Measurements from ENCODE around the gene VWF.

The VWF gene

DNA sequence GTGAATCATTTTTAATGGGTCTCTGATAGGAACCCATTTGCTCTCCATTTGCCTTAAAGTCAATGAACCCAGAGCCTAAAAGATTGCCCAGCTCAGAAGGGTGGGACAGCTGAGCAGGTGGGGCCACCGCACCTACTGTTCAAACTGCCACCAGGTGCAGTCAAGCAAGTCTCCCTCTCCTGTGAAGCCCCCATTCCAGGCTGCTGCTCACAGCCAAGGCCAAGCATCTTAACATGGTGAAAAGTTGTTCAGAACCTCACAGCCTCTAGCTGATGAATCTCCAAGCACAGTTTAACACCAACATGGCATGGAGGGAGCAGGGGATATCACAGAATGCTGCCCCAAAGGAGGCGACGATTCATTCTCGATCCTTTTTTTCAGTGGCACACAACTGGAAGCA lies 209.0 kb downstream of the VWF start:
- Histone ChIP-seq H3K27me3 (ENCODE audit: insufficient read depth, insufficient read length) (no peaks in the 10 kb centered on the region), H3K36me3 (ENCODE audit: insufficient read depth, insufficient read length, low read length) (no peaks in the 10 kb centered on the region), H3K4me3 (ENCODE audit: insufficient read length, low read depth) (no peak overlapping the region), H3K4me1 (ENCODE audit: insufficient read depth, insufficient read length) (peaks cover 6% of the 10 kb centered on the region), H3K9me3 (ENCODE audit: insufficient read depth, low read length) (no peaks in the 10 kb centered on the region), H3K9ac (ENCODE audit: insufficient read length, low read depth) (no peak overlapping the region)
- DNase-seq (ENCODE audit: low read depth, low spot score) = no peak
- TF ChIP-seq YY1 (IDR thresholded peaks at IDR 0.05; ENCODE audit: insufficient read depth, insufficient read length) = no peak
- TF ChIP-seq ZNF274 (IDR thresholded peaks at IDR 0.05; ENCODE audit: low read depth, low read length) = no peak
- TF ChIP-seq SUZ12 (IDR thresholded peaks at IDR 0.05; ENCODE audit: extremely low read depth, insufficient read depth, insufficient read length) = no peak

GRCh38 chr12:5914387-5915149 lies 209.9 kb downstream of the VWF start:
- no peak for TF ChIP-seq ZNF274 (IDR thresholded peaks at IDR 0.05; ENCODE audit: low read depth, low read length)
- no peak for TF ChIP-seq SUZ12 (IDR thresholded peaks at IDR 0.05; ENCODE audit: extremely low read depth, insufficient read depth, insufficient read length)
- no peak for TF ChIP-seq YY1 (IDR thresholded peaks at IDR 0.05; ENCODE audit: insufficient read depth, insufficient read length)
- Histone ChIP-seq H3K9ac (ENCODE audit: insufficient read length, low read depth) (no peak overlapping the region), H3K4me1 (ENCODE audit: insufficient read depth, insufficient read length) (peaks cover 6% of the 10 kb centered on the region), H3K36me3 (ENCODE audit: insufficient read depth, insufficient read length, low read length) (no peaks in the 10 kb centered on the region), H3K4me3 (ENCODE audit: insufficient read length, low read depth) (no peak overlapping the region), H3K27me3 (ENCODE audit: insufficient read depth, insufficient read length) (no peaks in the 10 kb centered on the region), H3K9me3 (ENCODE audit: insufficient read depth, low read length) (no peaks in the 10 kb centered on the region)
- no peak for DNase-seq (ENCODE audit: low read depth, low spot score)

DNA sequence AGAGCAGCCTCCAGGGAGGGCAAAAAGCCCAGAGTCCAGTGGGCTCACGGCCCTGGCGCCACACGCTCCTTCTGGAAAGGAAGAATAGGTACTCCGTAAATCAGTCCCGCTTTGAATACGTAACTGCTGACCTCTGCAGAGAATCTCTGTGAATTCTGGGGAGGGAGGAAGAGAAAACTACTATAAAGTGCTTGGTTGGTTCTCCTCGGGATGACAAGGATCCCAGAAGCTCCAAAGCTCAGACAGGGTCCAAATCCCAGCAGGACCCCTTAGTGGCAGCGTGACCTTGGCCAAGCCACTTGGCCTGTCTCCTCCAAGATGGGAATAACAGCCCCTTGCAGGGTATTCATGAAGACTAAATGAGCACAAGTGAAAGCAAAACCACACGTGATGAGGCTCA lies 211.1 kb downstream of the VWF start:
- Histone ChIP-seq H3K27me3 (ENCODE audit: insufficient read depth, insufficient read length) (no peaks in the 10 kb centered on the region), H3K4me3 (ENCODE audit: insufficient read length, low read depth) (no peak overlapping the region), H3K36me3 (ENCODE audit: insufficient read depth, insufficient read length, low read length) (no peaks in the 10 kb centered on the region), H3K9me3 (ENCODE audit: insufficient read depth, low read length) (no peaks in the 10 kb centered on the region), H3K9ac (ENCODE audit: insufficient read length, low read depth) (no peak overlapping the region), H3K4me1 (ENCODE audit: insufficient read depth, insufficient read length) (peaks cover 6% of the 10 kb centered on the region)
- DNase-seq (ENCODE audit: low read depth, low spot score) = no peak
- no peak for TF ChIP-seq SUZ12 (IDR thresholded peaks at IDR 0.05; ENCODE audit: extremely low read depth, insufficient read depth, insufficient read length)

- H3K9me3 ChIP-seq (ENCODE audit: insufficient read depth, low read length) = no peaks in the 10 kb centered on the region
- H3K36me3 ChIP-seq (ENCODE audit: insufficient read depth, insufficient read length, low read length) = no peaks in the 10 kb centered on the region
- TF ChIP-seq SUZ12 (IDR thresholded peaks at IDR 0.05; ENCODE audit: extremely low read depth, insufficient read depth, insufficient read length) (no peak), ZNF274 (IDR thresholded peaks at IDR 0.05; ENCODE audit: low read depth, low read length) (no peak), YY1 (IDR thresholded peaks at IDR 0.05; ENCODE audit: insufficient read depth, insufficient read length) (no peak)
- no peak overlapping the region for H3K4me3 ChIP-seq (ENCODE audit: insufficient read length, low read depth)
- H3K27me3 ChIP-seq (ENCODE audit: insufficient read depth, insufficient read length) = no peaks in the 10 kb centered on the region
- no peak overlapping the region for H3K9ac ChIP-seq (ENCODE audit: insufficient read length, low read depth)
- peaks cover 9% of the 10 kb centered on the region for H3K4me1 ChIP-seq (ENCODE audit: insufficient read depth, insufficient read length)
- peak; percentile 77 for DNase-seq (ENCODE audit: low read depth, low spot score)
Observed at GRCh38 chr12:5912437-5913334, 211.8 kb downstream of the VWF start.

- Histone ChIP-seq H3K27me3 (ENCODE audit: insufficient read depth, insufficient read length) (no peaks in the 10 kb centered on the region), H3K9me3 (ENCODE audit: insufficient read depth, low read length) (no peaks in the 10 kb centered on the region)
Observed at GRCh38 chr12:5912011-5912410, 212.5 kb downstream of the VWF start.

GRCh38 chr12:5910790-5911548 lies 213.5 kb downstream of the VWF start:
- Histone ChIP-seq H3K9me3 (ENCODE audit: insufficient read depth, low read length) (no peaks in the 10 kb centered on the region), H3K4me3 (ENCODE audit: insufficient read length, low read depth) (no peak overlapping the region), H3K9ac (ENCODE audit: insufficient read length, low read depth) (no peak overlapping the region), H3K36me3 (ENCODE audit: insufficient read depth, insufficient read length, low read length) (no peaks in the 10 kb centered on the region), H3K4me1 (ENCODE audit: insufficient read depth, insufficient read length) (peaks cover 6% of the 10 kb centered on the region), H3K27me3 (ENCODE audit: insufficient read depth, insufficient read length) (no peaks in the 10 kb centered on the region)
- no peak for TF ChIP-seq YY1 (IDR thresholded peaks at IDR 0.05; ENCODE audit: insufficient read depth, insufficient read length)
- no peak for TF ChIP-seq ZNF274 (IDR thresholded peaks at IDR 0.05; ENCODE audit: low read depth, low read length)
- TF ChIP-seq SUZ12 (IDR thresholded peaks at IDR 0.05; ENCODE audit: extremely low read depth, insufficient read depth, insufficient read length) = no peak
- no peak for DNase-seq (ENCODE audit: low read depth, low spot score)

More at GRCh38 chr12:5912011-5912410, 212.5 kb downstream of the VWF start:
- DNase-seq (ENCODE audit: low read depth, low spot score) = no peak
- Histone ChIP-seq H3K36me3 (ENCODE audit: insufficient read depth, insufficient read length, low read length) (no peaks in the 10 kb centered on the region), H3K9ac (ENCODE audit: insufficient read length, low read depth) (no peak overlapping the region), H3K4me3 (ENCODE audit: insufficient read length, low read depth) (no peak overlapping the region), H3K4me1 (ENCODE audit: insufficient read depth, insufficient read length) (peaks cover 9% of the 10 kb centered on the region)
- TF ChIP-seq SUZ12 (IDR thresholded peaks at IDR 0.05; ENCODE audit: extremely low read depth, insufficient read depth, insufficient read length) (no peak), ZNF274 (IDR thresholded peaks at IDR 0.05; ENCODE audit: low read depth, low read length) (no peak), YY1 (IDR thresholded peaks at IDR 0.05; ENCODE audit: insufficient read depth, insufficient read length) (no peak)
